GM23338 (cell line): ENCODE results near the gene NEB. TPM values are rescaled to one million over a fixed set of nuclear protein-coding genes. Genes with fewer than 3 reads are reported as not detected.

Experiments used
- ATAC-seq: fragments of 200-7000 bp; cut with Tn5 transposase; 3 replicates; pipeline ENCODE4 v1.9.1; 2020
- DNase-seq: peaks from one replicate; pipeline ENCODE4 v3.0.0-alpha.2; 2015; ENCODE audit warnings: low spot score
- H2AFZ ChIP-seq: fragments of 200-600 bp; sonication (generic); 2 replicates; pipeline ENCODE4 v1.8.0; 2016; ENCODE audit warnings: antibody characterized with exemption, mild to moderate bottlenecking, moderate library complexity
- H3F3A ChIP-seq: fragments of 200-600 bp; sonication (generic); replicated peaks from 2 replicates; pipeline ENCODE4 v1.8.0; 2017; ENCODE audit warnings: antibody characterized with exemption, mixed run types, low read depth
- H3K27ac ChIP-seq: fragments of 200-600 bp; sonication (generic); 2 replicates; pipeline ENCODE4 v1.6.1; 2016; ENCODE audit warnings: low read depth
- H3K27me3 ChIP-seq: fragments of 200-600 bp; sonication (generic); 2 replicates; pipeline ENCODE4 v1.8.0; 2016; ENCODE audit warnings: mild to moderate bottlenecking, mixed run types, moderate library complexity; ENCODE audit not compliant: insufficient read depth
- H3K36me3 ChIP-seq: fragments of 200-600 bp; sonication (generic); 2 replicates; pipeline ENCODE4 v1.8.0; 2016; ENCODE audit warnings: mild to moderate bottlenecking; ENCODE audit not compliant: insufficient read depth
- H3K4me1 ChIP-seq: fragments of 200-600 bp; sonication (generic); 2 replicates; pipeline ENCODE4 v1.8.0; 2016; ENCODE audit warnings: mild to moderate bottlenecking, moderate library complexity; ENCODE audit not compliant: insufficient read depth
- H3K4me2 ChIP-seq: fragments of 200-600 bp; sonication (generic); 2 replicates; pipeline ENCODE4 v1.7.1; 2017; ENCODE audit warnings: mixed run types
- H3K4me3 ChIP-seq: fragments of 200-600 bp; sonication (generic); 2 replicates; pipeline ENCODE4 v1.6.1; 2016; ENCODE audit warnings: mixed run types
- H3K79me2 ChIP-seq: fragments of 200-600 bp; sonication (generic); replicated peaks from 2 replicates; pipeline ENCODE4 v1.8.0; 2017; ENCODE audit warnings: mild to moderate bottlenecking; ENCODE audit not compliant: insufficient read depth
- H3K9me2 ChIP-seq: fragments of 200-600 bp; sonication (generic); 2 replicates; pipeline ENCODE4 v1.8.0; 2017; ENCODE audit not compliant: insufficient read depth
- H4K20me1 ChIP-seq: fragments of 200-600 bp; sonication (generic); replicated peaks from 2 replicates; pipeline ENCODE4 v1.8.0; 2017; ENCODE audit warnings: mild to moderate bottlenecking; ENCODE audit not compliant: insufficient read depth
- H3K27ac Mint-ChIP-seq: 2 replicates; pipeline ENCODE4 v1.8.0; 2020; ENCODE audit warnings: inconsistent platforms, mild to moderate bottlenecking, moderate library complexity, mixed read lengths
- H3K27me3 Mint-ChIP-seq: 3 replicates; pipeline ENCODE4 v1.8.0; 2022; ENCODE audit warnings: low read depth, mild to moderate bottlenecking, moderate library complexity, mixed read lengths, inconsistent platforms; ENCODE audit not compliant: insufficient read depth, poor library complexity
- H3K36me3 Mint-ChIP-seq: 3 replicates; pipeline ENCODE4 v1.8.0; 2021; ENCODE audit warnings: low read depth, mild to moderate bottlenecking, inconsistent platforms, moderate library complexity, mixed read lengths
- H3K4me1 Mint-ChIP-seq: 3 replicates; pipeline ENCODE4 v1.8.0; 2020; ENCODE audit warnings: mild to moderate bottlenecking, inconsistent platforms, mixed read lengths
- H3K4me3 Mint-ChIP-seq: 3 replicates; pipeline ENCODE4 v1.8.0; 2021; ENCODE audit warnings: moderate library complexity, mild to moderate bottlenecking, inconsistent platforms, mixed read lengths
- H3K9me3 Mint-ChIP-seq: 3 replicates; pipeline ENCODE4 v1.8.0; 2020; ENCODE audit warnings: moderate library complexity, mild to moderate bottlenecking, inconsistent platforms, mixed read lengths
- CREB1 ChIP-seq: fragments of 250-450 bp; sonication (Bioruptor Pico); IDR thresholded peaks from 2 replicates; pipeline ENCODE4 v1.5.0; 2020; ENCODE audit warnings: low read depth, mild to moderate bottlenecking, moderate library complexity
- CTCF ChIP-seq, 2 experiments: fragments of 200-600 bp in 1 of 2; sonication (generic) in 1 of 2; conservative IDR thresholded peaks; 2 replicates each; pipeline versions ENCODE4 v1.5.1 to v1.6.1; 2016 to 2017; ENCODE audit warnings: antibody characterized with exemption in 2 of 2, low read depth in 2 of 2, mild to moderate bottlenecking in 2 of 2, moderate library complexity in 1 of 2
- ETS1 ChIP-seq: IDR thresholded peaks from 2 replicates; pipeline ENCODE4 v1.6.1; 2016; ENCODE audit warnings: antibody characterized with exemption
- EZH2 ChIP-seq: fragments of 200-600 bp; sonication (generic); IDR thresholded peaks from one replicate; pipeline ENCODE4 v1.8.0; 2017; ENCODE audit warnings: antibody characterized with exemption, mild to moderate bottlenecking, low read depth; ENCODE audit not compliant: unreplicated experiment
- EZH2phosphoT487 ChIP-seq: fragments of 200-600 bp; sonication (generic); IDR thresholded peaks from one replicate; pipeline ENCODE4 v1.8.1; 2018; ENCODE audit warnings: antibody characterized with exemption; ENCODE audit not compliant: unreplicated experiment
- JUNB ChIP-seq: IDR thresholded peaks from one replicate; pipeline ENCODE4 v1.6.1; 2016; ENCODE audit warnings: antibody characterized with exemption; ENCODE audit not compliant: unreplicated experiment
- NANOG ChIP-seq: IDR thresholded peaks from 2 replicates; pipeline ENCODE4 v1.6.1; 2016; ENCODE audit warnings: antibody characterized with exemption, borderline replicate concordance
- POLR2AphosphoS5 ChIP-seq: IDR thresholded peaks from 2 replicates; pipeline ENCODE4 v1.6.1; 2016; ENCODE audit warnings: antibody characterized with exemption, low read depth
- REST ChIP-seq: IDR thresholded peaks from one replicate; pipeline ENCODE4 v1.6.1; 2018; ENCODE audit warnings: antibody characterized with exemption; ENCODE audit not compliant: unreplicated experiment
- STAT1 ChIP-seq: IDR thresholded peaks from one replicate; pipeline ENCODE4 v1.6.1; 2016; ENCODE audit warnings: antibody characterized with exemption; ENCODE audit not compliant: unreplicated experiment
- ZNF114 ChIP-seq: fragments of 250-450 bp; sonication (Bioruptor Pico); IDR thresholded peaks from 2 replicates; pipeline ENCODE4 v1.5.0; 2020; ENCODE audit warnings: mild to moderate bottlenecking, moderate library complexity
- ZNF331 ChIP-seq: fragments of 250-450 bp; sonication (Bioruptor Pico); IDR thresholded peaks from 2 replicates; pipeline ENCODE4 v1.5.0; 2020; ENCODE audit warnings: low read depth, mild to moderate bottlenecking, moderate library complexity
- ZNF462 ChIP-seq: fragments of 250-450 bp; sonication (Bioruptor Pico); IDR thresholded peaks from 2 replicates; pipeline ENCODE4 v1.5.0; 2020; ENCODE audit warnings: mild to moderate bottlenecking, moderate library complexity
- polyA plus RNA-seq: library from polyadenylated mRNA; unstranded; fragments of >200 nt; fragmentation: Nextera tagmentation; extraction: Ambion mirVana; gene quantifications from 2 replicates; pipeline ENCODE4 v1.2.1, GENCODE V29; 2016
- total RNA-seq: library from RNA; depleted of rRNA; stranded (reverse); fragments of >200 nt; shearing (Covaris generic); gene quantifications from 2 replicates; pipeline ENCODE4 v1.2.3, GENCODE V29; 2014

NEB gene
- total and polyA plus RNA-seq, 2 experiments from 2014 or later, result 6.2 to 13.7 TPM

GRCh38 chr2:151729415-151729811 is 4.9 kb downstream of the NEB start:
- Histone ChIP-seq H3K4me3 (no peak overlapping the region), H3K9me2 (no peaks in the 10 kb centered on the region), H4K20me1 (no peaks in the 10 kb centered on the region), H2AFZ (no peak overlapping the region; the same call in 1 of the 2 replicates), H3K36me3 (no peaks in the 10 kb centered on the region), H3K79me2 (no peaks in the 10 kb centered on the region), H3K27ac (peak overlapping the region; percentile 78), H3K4me2 (peak overlapping the region; percentile 36), H3F3A (no peaks in the 10 kb centered on the region), H3K27me3 (no peaks in the 10 kb centered on the region), H3K4me1 (peaks cover 61% of the 10 kb centered on the region)
- no peak overlapping the region for H3K4me3 Mint-ChIP-seq
- ATAC-seq (peak; percentile 55), DNase-seq (no peak)
- H3K36me3 Mint-ChIP-seq, result no peaks in the 10 kb centered on the region
- H3K9me3 Mint-ChIP-seq, result no peaks in the 10 kb centered on the region
- TF ChIP-seq JUNB (no peak), STAT1 (no peak), POLR2AphosphoS5 (no peak), ETS1 (no peak), ZNF462 (no peak), ZNF114 (CRISPR knock-in tag) (no peak), NANOG (no peak), CTCF (conservative IDR thresholded peaks at IDR 0.05; ENCODE audit: low read depth in 2 of 2) (no peak), REST (no peak), ZNF331 (no peak), CREB1 (CRISPR knock-in tag) (no peak), EZH2phosphoT487 (no peak), EZH2 (no peak)
- peaks cover 50% of the 10 kb centered on the region for H3K4me1 Mint-ChIP-seq
- H3K27me3 Mint-ChIP-seq, result peaks cover 2% of the 10 kb centered on the region
- peak overlapping the region; percentile 73 for H3K27ac Mint-ChIP-seq
